HG02973 (cell line): ENCODE data around the gene TFAM.

Source experiments
- ATAC-seq: cut with Tn5 transposase; IDR thresholded peaks from one replicate; pipeline ENCODE4 v1.9.1; 2021; ENCODE audit warnings: moderate library complexity; ENCODE audit not compliant: unreplicated experiment

TFAM gene

GRCh38 chr10:58384999-58385783, at the start of gene TFAM:
Gene TFAM, plus strand, starts transcription at chr10:58385410. Its CDS starts 138 bp downstream, at chr10:58385548.
- peak; percentile 71 for ATAC-seq

DNA sequence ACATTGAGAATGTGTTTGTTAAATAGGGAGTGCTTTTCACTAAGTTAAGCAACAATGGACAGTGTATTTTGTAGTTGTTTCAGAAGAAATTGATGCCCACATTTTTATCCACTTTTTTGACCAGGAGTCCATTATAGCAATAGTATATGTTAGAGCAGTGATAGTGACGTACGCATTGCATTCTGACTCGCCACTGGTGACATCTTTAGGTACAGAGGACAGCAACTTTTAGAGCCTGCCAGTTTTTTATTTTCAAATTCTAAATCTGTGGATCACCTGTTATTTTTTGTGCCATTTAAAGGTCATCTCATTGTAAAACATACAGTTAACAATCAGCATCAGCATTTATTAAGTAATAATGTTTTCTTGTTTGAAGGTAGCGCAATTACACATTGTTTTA, 49.0 kb upstream of the TFAM start:
- ATAC-seq, result no peak

- no peak for ATAC-seq
These were observed 43.8 kb upstream of the TFAM start for GRCh38 chr10:58341422-58341821.

- no peak for ATAC-seq
These were observed 43.3 kb upstream of the TFAM start for GRCh38 chr10:58341947-58342346.

GRCh38 chr10:58347967-58348366, 37.2 kb upstream of the TFAM start:
- no peak for ATAC-seq

DNA sequence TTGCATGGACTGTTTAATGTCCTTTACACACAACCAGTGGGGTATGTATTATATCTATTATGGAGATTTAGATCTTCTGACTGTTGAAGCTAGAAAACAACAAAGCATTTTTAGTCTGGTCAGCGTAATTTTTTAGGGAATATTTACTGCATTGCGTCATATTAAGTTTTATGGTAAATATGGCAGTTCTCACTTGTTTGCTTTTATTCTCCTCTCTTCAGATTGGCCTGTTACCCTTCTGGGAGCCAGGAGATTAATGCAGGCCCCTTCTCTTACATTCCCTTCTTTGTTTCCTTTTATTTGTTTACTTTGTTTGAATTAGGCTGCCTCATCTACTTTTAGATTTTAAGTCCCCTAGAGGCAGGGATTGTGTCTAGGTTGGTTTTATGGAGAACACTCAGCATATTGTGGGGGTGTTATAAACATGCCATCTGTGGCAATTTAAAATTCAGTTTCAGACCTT, 36.6 kb upstream of the TFAM start:
- ATAC-seq, result no peak

GRCh38 chr10:58350023-58350422, 35.2 kb upstream of the TFAM start:
- no peak for ATAC-seq

- ATAC-seq, result no peak
These were observed 34.4 kb upstream of the TFAM start for GRCh38 chr10:58350619-58351323.

GRCh38 chr10:58351616-58352578, 33.3 kb upstream of the TFAM start:
- ATAC-seq, result no peak

DNA sequence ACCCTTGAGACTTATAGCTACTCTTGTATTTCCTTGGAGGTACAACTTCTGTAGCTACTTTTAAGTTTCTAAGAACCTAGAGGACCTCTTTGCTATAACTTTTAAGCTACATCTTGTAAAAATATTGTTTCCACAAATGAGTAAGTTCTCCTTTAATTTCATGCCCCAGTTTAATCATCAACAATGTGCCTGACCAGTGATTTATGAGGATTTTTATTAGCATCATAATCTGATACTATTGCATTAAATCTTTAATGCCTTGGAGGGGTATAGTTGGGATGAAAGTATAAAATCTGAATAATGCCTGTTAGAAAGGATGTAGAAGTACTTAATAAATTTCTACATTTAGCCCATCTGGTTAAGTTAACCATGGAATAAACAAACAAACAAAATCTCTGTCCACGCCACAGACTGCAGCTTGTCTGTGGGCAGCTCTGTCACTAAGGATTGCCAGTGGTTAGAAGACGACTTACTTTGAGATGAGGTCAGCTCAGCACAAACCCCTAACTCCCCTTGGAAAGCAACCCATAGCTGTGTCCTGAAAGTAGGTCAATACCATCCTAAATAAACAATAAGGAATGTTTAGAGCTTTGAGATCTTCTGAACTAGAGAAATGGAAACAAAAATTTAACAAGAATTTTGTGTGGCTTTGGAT, 32.1 kb upstream of the TFAM start:
- no peak for ATAC-seq

DNA sequence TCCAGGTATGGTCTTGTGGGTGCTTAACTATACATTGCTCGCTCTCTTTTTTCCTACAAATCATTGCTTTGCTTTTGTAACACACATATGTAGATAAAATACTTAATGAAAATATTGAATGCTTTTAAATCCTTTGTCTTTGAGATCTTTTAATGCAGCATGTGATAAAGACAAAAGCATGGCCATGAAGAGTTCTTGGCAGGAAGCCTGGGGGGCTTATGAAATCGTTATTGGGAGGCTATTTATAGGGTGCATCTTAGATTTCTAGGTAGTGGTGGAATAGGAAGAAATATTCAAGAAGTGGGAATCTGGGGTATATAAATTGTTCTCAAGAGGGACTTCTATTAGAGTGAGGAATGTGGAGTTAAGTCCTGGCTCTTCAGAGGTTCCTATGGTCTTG, 28.5 kb upstream of the TFAM start:
- no peak for ATAC-seq

DNA sequence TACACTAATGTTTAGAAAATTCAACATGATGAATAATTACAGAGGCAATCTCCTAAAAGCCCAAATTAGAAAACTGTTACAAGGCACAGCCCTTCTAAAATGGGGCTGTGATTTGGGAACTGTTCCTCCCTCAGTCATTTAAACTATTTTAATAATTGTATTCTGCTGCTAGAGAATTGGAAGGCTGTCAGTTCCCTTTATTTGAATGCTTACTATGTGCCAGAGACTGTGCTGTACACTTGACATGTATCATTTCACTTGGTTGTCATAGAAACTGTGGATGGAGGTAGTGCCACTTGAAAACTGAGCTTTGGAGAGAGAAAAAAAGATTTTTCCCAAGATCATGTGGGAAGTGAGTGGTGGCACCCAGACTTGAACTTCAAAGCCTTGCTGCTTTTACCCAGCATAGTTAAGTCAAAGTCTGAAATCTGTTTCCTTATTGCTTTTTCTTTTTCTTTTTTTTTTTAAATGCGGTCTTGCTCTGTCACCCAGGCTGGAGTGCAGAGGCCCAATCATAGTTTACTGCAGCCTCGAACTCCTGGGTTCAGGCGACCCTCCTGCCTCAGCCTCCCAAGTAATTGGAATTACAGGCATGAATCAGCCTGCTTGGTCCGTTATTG, 26.8 kb upstream of the TFAM start:
- ATAC-seq, result no peak

GRCh38 chr10:58358947-58359346, 26.3 kb upstream of the TFAM start:
- ATAC-seq, result no peak

GRCh38 chr10:58359541-58359940, 25.7 kb upstream of the TFAM start:
- no peak for ATAC-seq

DNA sequence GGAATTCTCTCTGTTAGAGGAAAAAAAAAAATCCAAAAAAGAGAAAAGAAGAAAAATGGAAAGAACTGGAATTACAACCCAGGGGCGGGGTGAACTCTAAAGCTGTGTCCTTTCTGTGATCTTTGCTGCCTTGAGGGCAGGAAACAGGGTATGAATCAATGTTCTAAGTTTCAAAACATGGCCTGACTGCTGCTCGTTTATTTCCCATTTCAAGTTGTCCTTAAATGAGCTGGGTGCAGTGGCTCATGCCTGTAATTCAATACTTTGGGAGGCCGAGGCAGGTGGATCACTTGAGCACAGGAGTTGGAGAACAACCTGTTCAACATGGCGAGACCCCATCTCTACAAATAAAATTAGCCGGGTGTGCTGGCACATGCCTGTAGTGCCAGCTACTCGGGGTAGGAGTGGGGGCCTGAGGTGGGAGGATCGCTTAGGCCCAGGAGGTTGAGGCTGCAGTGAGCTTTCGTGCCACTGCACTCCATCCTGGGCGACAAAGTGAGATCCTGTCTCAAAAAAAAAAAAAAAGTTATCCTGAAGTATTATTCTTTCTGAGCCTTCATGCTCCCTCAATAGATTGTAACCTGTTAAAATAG, 24.7 kb upstream of the TFAM start:
- ATAC-seq, result no peak

GRCh38 chr10:58361353-58361752, 23.9 kb upstream of the TFAM start:
- no peak for ATAC-seq

- ATAC-seq, result no peak
These were observed 23.0 kb upstream of the TFAM start for GRCh38 chr10:58362027-58362789.

- no peak for ATAC-seq
These were observed 18.1 kb upstream of the TFAM start for GRCh38 chr10:58367069-58367468.

DNA sequence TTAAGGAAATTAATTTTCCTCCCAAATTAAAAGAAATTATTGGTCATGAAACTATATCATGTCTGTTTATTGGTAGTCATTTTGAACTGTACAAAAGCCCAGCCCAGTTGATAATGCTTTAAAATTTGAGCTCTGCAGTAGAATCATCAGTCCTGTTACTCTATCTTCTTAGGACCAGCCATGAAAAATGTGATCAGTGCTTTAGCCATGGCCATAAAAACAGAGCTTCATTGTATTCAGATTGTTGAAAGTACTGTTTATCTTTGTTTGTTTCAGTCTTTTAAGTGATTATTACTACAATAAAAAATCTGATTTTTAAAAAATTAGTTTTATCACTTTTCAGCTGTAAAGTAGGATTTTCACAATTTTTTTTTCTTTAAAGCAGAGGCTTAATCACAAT, 13.7 kb upstream of the TFAM start:
- no peak for ATAC-seq
